GM18502 (cell line): ENCODE data around the gene USP26.
"Not testable (repeated sequence)": the region's sequence is repeated elsewhere in the genome, so short reads cannot be mapped to it uniquely, and the experiment has no call there.

ENCODE experiments used
- ATAC-seq: cut with Tn5 transposase; IDR thresholded peaks from one replicate; pipeline ENCODE4 v1.9.1; 2021; ENCODE audit warnings: mild to moderate bottlenecking; ENCODE audit not compliant: unreplicated experiment, poor library complexity

USP26 gene

GRCh38 chrX:133097031-133097430 is at the start of gene USP26:
Gene USP26 (minus strand): TSS chrX:133097109. CDS start chrX:133028220, 68,889 bp downstream.
- ATAC-seq: no peak

- ATAC-seq: no peak
Measured at GRCh38 chrX:133134282-133134681, 37.4 kb upstream of the USP26 start.

- ATAC-seq: no peak
Measured at GRCh38 chrX:133120406-133120805, 23.5 kb upstream of the USP26 start.

GRCh38 chrX:133094098-133094731 is 2.7 kb downstream of the USP26 start:
- no peak for ATAC-seq

GRCh38 chrX:133090236-133090809 is 6.6 kb downstream of the USP26 start:
- ATAC-seq: no peak

GRCh38 chrX:133089411-133089810 is 7.5 kb downstream of the USP26 start:
- ATAC-seq: no peak

- ATAC-seq: no peak
Measured at GRCh38 chrX:133085785-133086184, 11.1 kb downstream of the USP26 start.

- not testable (repeated sequence) for ATAC-seq
Measured at GRCh38 chrX:133085056-133085455, 11.9 kb downstream of the USP26 start.

- no peak for ATAC-seq
Measured at GRCh38 chrX:133083899-133084298, 13.0 kb downstream of the USP26 start.

- no peak for ATAC-seq
Measured at GRCh38 chrX:133081990-133082389, 14.9 kb downstream of the USP26 start.

GRCh38 chrX:133077856-133078255 is 19.1 kb downstream of the USP26 start:
- not testable (repeated sequence) for ATAC-seq

- ATAC-seq: no peak
Measured at GRCh38 chrX:133072566-133072965, 24.3 kb downstream of the USP26 start.

- no peak for ATAC-seq
Measured at GRCh38 chrX:133068461-133068860, 28.4 kb downstream of the USP26 start.

- ATAC-seq: no peak
Measured at GRCh38 chrX:133056341-133056740, 40.6 kb downstream of the USP26 start.

GRCh38 chrX:133054761-133055405 is 42.0 kb downstream of the USP26 start:
- no peak for ATAC-seq

- no peak for ATAC-seq
Measured at GRCh38 chrX:133053861-133054598, 42.9 kb downstream of the USP26 start.

GRCh38 chrX:133048751-133049150 is 48.2 kb downstream of the USP26 start:
- no peak for ATAC-seq

- no peak for ATAC-seq
Measured at GRCh38 chrX:133046601-133047000, 50.3 kb downstream of the USP26 start.

GRCh38 chrX:133045986-133046385 is 50.9 kb downstream of the USP26 start:
- no peak for ATAC-seq

GRCh38 chrX:133044145-133044786 is 52.6 kb downstream of the USP26 start:
- not testable (repeated sequence) for ATAC-seq

GRCh38 chrX:133042260-133042659 is 54.6 kb downstream of the USP26 start:
- no peak for ATAC-seq
